EH (cell line): Measurements from ENCODE around the gene CDC25A.

Experiments
- DNase-seq: peaks from one replicate; pipeline ENCODE4 v3.0.0-alpha.2; 2015; ENCODE audit warnings: low read depth

Gene CDC25A

DNA sequence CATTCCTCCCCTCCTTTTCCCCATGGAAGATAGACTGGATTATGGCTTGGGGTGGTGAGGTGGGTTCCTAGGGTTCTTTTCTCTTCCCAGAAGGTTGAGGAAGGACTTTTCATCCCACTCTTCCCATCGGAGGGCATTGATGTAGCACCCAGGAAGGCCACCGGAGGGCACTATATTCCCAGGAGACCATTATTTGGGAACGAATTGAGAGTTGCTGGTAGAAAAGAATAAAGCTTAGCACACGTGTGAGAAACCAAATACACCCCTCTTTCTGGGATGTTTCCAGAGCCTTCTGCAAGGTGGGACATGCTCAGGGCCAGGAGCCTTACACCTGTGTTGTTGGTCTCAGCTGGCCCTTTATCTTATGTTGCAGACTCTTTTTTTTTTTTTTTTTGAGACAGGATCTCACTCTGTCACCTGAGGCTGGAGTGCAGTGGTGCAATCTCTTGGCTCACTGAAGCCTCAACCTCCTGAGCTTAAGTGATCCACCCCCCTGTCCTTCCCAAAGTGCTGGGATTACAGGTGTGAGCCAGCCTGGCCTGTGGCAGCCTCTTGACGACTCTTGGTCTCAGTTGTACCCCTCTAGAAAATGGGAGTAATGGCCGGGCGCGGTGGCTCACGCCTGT, 6.3 kb upstream of the CDC25A start:
- peak; percentile 67 for DNase-seq

DNA sequence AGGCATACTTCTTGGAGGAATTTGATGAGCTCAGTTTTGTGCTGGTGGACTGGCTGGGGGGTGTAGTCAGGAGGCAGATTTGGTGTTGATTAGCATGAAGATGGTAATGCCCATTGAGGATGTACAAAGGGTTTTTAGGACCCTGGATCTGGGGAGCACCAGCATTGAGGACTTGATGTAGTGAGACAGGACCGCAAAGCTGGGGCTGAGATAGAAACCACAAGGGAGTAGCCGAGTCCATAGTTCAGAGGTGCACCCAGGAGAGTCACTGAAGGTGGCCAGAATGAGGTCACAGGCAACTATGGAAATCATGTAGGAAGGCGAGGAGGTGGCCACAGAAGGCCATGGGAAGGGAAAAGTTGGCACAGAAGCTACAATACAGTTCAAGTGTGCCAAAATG, 2.7 kb upstream of the CDC25A start:
- DNase-seq = no peak

DNA sequence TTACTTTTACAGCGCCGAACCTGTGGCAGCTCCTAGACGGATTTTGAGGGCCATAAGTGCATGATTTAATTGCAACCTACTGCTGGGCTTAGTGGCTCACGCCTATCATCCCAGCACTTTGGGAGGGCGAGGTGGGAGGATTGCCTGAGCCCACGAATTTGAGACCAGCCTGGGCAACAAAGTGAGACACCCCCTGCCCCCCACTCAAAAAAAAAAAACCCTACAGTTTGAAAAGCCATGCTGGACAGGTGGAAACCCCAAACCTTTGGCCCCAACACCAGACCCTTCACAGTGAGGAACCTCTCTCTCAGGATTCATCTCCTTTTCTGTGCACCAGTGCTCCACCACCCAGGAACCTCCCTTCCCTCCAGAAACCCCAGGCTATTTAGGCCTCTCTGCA, 1.1 kb upstream of the CDC25A start:
- no peak for DNase-seq

DNA sequence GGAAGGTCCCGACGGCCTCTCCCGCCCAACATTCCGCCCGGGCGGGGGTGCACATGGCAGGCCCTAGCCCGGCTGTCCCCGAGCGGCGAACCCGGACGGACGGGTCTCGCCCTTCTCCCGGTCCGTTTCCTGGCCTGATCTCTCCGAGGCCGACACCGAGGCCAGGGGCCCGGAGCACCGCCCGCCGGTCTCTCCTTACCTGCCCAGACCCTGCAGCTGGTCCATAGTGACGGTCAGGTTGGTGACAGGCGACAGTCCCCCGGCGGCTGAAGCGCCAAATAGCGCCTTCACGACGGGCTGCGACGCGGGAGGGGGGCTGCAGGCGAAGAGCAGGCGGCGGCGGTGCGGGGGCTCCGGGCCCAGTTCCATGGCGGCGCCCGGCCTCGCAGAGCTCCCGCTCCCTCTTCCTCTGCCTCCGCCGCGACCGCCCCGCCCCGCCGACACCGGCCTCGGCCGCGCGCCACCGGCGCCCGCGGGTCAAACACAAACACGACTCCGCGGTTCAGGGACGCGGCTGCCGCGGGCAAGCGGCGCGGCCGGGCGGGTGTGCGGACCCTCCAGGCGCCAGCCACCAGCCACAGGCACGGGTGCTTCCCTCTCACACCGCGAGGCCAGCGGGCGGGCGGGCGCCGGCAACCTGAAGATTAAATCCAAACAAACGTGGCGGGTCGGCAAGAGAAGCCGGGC, 495 bp downstream of the CDC25A start:
- peak; percentile 33 for DNase-seq

DNA sequence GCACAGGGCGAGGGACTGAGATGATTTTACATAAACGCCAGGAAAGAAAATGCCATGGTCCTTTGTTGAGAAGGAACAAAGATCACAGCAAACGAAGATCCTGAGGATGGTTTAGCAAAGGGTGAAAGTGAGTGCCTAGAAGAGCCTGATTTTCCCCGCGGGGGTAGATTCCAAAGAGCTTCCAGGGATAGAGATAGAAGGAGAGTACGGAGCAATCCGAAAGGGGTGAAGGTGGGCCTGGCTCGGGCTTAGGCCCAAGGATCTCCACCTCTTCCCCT, 977 bp downstream of the CDC25A start:
- DNase-seq = no peak

DNA sequence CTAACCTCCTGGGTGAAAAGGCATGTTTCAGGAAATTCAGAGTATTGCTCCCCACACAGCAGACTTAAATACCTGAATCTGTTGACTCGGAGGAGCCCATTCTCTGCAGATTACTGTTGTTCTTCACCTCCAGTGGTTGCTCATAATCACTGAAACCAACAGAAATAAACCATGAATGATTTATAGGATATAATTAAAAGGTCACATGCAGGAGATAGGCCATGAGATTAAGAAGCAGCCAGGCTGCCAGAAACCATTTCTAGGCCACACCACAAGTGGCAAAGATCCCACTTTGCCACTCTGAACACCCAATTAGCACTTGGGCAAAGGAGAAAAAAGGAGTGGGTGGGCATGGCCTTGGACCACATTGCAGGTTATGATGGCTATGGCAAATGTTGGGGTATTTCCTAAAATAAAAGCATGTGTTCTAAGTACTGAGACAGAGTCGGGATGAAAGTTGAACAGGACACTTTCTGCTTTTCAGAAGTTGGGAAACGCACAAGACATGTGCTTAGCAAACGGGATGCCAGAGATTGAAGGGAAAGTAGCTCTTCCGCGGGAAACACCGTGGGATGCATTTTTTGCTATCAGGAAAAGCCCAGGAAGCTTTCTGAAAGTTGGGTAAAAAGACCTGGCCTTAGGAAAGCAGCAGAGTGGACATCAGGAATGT, 1.5 kb downstream of the CDC25A start:
- peak; percentile 38 for DNase-seq

DNA sequence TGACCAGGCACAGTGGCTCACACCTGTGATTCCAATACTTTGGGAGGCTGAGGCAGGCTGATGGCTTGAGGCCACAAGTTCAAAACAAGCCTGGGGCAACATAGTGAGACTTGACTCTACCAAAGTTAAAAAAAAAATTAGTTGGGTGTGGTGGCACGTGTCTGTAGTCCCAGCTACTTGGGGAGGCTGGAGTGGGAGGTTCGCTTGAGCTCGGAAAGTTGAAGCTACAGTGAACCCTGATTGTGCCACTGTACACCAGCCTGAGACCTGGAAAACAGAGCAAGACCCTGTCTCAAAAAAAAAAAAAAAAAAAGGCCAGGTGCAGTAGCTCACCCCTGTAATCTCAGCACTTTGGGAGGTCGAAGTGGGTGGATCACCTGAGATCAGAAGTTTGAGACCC, 3.1 kb downstream of the CDC25A start:
- DNase-seq = no peak

DNA sequence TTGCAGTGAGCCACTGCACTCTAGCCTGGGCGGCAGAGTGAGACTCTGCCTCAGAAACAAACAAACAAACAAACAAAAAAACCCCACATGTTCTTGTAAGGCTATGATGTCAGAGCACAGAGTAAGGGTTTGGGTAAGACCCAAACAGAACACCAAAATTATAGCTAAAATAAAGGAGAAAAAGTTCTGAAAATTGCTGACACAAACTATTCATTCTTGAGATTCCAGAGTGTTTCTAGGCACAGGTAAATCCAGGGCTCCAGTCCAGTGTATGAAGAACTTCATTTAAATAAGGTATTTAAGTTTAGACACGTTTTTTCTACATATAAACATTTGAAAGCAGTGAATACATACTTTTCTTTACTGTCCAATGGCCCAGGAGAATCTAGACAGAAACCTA, 3.9 kb downstream of the CDC25A start:
- DNase-seq = no peak

DNA sequence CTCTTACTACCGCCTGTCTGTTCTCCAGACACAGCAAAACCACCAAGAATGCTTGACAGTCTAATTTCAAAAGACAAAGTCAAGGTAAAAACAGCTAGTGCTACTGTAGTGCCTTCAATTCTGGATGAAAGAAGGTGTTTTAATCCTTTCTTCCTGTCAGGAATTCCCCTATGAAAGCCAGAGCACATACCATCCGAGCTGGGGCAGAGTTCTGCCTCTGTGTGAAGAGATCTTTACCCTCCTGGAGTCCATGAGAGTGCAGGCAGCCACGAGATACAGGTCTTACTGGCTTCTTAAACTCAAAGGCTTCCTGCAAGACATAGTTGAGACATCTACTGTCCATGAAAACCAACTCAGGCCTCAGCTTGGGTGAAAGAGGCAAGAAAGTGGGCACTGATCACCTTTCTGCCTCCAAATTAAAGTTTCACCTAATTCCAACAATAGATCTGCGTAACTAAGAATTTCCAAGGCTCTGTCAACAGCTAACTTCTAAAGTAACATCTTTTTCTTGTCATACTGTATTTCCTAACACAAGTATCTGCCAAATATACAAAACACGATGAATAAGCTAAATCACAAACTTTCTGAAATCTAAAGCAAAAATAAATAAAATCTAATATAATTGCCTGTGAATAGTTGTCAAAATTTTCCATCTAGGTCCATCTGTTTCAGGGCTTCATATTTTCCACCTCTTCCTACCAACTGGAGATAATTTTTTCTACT, 7.5 kb downstream of the CDC25A start:
- no peak for DNase-seq

DNA sequence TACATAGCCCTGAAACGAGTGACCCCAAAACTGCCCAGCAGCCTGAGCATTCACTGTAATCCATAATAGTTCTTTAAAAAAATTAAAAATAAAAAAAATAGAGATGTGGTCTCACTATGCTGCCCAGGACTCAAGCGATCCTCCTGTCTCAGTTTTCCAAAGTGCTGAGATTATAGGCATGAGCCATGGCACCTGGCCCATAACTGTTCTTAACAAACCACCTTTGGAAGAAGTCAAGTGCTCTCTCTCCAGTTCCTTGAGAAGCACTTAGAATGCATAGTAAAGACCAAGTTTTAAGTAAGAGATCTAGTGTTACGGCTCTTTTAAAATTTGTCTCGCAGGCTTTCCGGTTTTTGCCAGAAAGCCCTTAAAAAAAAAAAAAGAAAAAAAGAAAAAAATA, 8.2 kb downstream of the CDC25A start:
- no peak for DNase-seq

DNA sequence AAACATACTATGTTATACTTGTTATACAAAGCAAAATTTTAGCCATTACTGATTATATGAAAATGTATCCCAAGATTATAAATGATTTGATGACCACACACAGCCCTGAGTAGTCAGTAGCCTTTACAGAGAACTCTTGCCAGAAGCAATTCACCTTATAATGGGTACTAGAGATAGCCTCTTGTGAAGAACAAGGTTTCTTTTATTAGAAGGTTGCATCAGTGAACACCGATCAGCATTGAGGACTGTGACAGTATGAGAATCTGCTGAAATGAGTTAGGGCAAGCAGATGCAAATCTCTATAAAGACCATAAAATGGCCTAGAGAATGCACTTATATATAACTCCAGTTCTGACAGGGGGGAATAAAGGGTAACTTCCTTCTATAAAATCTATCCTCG, 10.1 kb downstream of the CDC25A start:
- DNase-seq = no peak

DNA sequence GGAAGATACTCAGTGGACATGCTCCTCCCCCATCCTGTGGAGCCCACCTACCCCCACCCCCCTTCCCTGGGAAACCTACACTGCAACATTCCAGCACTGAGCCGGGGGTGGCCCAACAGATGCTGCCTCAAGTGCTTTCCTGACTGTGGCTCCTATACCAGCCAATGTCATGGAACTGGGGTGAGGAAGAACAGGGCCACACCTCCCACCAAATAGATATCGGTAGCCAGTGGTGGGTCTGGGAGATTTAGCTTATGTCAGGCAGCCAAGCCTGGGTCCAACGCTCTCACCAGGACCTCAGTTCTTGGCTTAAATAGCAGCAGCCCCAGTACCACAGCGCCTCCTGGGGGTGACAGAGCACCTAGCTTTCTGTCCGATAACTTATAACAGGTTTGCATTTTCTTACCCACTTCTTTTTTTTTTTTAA, 30.3 kb downstream of the CDC25A start:
- DNase-seq = peak; percentile 76

DNA sequence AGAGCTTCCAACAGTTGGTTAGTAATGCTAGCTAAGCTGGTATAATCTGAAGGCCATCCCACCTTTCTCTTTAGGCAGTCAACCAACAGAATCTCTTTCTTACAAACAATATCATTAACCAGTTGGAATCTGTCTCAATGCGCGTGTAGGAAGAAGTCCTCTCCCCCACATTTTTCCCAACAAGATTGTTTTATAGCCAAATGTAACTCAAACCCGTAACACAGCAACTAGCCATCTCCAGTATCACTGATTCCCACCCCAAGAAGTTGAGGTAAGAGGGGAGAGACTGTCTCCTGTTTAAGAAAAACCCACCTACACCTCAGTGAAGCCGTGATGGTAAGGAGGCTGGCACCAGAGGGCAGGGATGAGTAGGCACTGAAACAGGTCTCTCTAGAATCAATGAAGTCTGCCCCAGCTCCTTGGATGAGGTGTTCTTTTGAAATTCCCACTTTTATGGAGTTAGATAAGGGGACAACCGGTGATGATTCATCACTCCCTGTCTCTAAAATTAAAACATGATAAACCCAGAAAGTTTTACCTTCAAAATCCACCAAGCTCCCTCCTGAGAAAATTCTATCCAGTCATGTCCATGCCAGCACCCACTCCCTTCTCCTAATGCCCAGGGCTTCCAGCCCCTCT, 30.9 kb downstream of the CDC25A start:
- DNase-seq = peak; percentile 40

DNA sequence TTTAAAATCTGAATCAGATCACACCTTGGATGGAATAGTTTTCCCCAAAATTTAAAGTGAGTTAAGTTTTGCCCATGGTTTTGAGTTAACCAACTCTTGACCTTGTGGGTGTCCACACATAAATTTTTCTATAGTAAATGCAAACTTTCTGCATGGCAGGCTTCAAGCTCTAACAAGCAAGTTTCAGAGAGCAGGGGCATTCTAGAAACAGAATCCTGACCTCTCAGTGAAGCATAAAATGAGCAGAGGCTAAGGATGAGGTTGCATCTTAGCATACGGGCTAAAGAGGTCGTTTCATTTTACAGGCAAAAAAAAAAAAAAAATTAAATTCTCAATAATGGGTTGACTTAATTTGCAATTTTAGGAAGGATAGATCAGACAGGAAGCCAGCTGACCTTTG, 32.1 kb downstream of the CDC25A start:
- DNase-seq = no peak

DNA sequence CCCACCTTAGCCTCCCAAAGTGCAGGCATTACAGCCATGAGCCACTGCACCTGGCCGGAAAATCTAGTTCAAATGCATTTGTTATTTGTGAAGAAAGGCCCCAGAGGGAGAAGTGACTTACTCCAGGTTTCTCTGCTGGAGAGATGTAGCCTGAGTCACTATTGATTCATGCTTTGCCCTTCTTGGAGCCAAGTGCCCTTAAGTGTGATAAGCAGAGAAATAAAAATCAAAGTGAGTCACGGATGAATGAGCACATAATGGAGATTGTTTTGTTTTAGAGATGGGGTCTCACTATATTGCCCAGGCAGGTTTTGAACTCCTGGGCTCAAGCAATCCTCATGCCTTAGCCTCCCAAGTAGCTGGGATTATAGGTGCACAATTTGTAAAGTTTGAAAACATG, 33.1 kb downstream of the CDC25A start:
- peak; percentile 79 for DNase-seq

DNA sequence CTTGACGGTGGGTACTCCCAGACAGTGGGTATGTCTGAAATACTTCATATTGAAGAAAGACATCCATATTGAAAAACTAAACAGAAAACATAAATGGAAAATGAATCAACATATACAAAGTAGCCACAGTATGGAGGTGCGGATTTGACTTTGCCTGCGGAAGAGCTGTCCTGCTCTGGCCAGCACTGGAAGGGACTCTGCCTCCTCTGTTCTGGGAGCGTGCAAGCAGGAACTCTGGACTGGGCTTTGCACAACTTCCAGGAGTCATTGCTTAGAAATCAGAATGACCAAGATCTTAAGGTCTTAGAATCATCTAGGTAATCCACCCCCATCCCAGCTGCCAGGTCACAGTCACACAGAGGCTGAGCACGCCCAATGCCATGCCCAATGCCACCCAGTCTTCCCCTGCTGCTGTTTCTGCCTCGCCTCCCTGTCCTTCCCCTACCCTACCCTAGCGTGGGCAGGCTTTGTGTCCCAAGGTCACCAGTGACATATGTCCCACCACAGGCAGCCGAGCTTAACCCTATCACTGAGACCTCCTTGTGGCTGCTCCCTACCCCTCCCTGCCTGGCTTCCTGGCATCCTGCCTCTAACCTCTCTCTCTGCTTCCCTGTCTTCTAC, 36.3 kb downstream of the CDC25A start:
- DNase-seq = no peak

DNA sequence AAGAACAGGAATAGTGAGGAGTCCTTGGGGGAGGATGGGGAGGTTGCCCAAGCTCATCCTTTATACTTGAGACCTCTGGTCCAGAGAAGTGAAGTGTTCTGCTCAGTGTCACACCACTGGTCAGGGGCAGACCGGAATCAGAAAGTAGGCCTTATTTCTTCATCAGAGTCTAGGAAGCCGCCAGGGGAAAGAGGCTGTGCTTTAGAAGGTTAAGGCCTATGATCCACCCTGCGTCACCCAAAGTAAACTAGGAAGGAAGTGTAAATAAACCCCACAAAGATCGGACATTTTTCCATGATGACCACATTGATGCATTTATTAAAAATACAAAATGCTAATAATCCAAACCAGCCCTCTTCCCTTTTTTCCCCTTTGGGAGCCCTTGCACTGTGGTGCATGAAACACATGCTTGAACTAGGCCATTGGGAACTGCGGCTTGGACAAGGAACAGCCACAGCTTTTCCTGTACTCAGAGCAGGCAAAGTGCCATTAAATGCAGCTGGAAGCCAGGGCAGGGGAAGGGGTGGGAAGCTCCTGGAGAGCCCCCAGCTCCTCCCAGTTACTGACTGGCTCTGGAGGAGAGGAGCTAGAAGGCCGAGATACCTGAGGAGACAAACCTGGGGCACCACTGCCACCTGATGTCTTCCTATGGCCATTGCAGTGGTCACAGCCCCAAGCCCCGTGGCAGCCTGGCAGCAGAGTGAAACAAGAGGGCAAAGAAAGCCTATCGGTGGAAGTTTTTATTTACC, 37.0 kb downstream of the CDC25A start:
- peak; percentile 84 for DNase-seq

DNA sequence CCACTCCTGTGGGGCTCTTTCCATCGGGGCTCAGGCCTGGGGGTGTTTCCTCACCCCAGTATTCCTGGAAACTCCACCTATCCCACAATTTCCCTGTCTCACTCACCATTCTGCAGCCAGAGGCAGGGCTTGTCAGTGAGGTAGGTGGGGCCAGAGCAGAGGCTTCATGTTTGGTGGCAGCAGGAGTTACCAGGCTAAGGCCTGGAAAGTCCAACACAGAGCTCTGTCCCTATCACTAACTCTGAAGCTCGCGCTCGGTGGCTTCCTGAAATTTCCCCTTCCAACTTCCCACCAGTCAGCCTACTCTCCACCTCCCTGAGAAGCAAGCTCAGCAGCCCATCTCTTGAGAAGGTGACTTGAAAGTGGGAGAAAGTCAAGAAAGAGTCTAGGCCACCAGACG, 44.2 kb downstream of the CDC25A start:
- DNase-seq = no peak

DNA sequence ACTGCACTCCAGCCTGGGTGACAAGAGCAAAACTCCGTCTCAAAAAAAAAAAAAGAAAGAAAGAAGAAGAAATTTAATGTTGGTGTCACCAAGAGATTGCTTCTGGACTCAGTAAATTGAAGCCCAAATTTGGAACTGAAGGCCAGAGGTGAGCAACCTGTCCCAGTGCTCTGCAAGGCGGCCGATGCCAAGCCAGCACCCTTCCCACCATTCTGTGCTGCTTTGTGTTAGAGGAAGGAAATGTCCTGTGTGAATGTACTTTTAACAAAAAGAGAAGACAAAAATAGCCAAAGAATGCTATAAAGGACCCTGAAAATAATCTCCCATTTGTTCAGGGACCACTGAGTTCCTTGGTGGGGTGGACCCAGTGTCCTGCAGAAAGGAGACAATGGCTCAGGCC, 44.6 kb downstream of the CDC25A start:
- no peak for DNase-seq

DNA sequence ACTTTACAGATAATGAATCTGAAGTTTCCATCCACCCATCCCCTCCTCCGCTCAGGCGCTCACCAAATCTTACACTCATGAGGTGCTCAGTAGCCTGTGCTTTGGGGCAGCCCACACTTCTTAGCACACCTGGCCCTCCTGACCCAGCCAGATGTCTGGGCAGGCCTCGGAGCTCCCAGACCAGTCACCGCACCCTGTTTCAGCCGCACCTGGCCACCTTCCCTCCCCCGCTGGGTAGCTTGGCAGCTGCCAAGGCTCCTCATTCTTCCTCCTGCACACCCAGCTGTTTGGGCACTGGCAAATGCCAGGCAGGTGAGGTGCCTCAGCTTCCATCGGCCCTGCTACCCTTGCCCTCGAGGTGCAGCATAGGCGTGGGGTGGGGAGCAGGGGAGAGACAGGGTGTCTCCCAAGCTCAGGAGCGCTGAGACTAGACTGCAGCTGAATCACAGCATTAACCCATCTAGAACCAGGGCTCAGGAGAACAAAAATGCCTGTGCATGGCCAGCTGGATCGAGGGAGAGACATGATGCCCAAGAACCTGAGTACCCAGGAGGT, 45.8 kb downstream of the CDC25A start:
- no peak for DNase-seq

DNA sequence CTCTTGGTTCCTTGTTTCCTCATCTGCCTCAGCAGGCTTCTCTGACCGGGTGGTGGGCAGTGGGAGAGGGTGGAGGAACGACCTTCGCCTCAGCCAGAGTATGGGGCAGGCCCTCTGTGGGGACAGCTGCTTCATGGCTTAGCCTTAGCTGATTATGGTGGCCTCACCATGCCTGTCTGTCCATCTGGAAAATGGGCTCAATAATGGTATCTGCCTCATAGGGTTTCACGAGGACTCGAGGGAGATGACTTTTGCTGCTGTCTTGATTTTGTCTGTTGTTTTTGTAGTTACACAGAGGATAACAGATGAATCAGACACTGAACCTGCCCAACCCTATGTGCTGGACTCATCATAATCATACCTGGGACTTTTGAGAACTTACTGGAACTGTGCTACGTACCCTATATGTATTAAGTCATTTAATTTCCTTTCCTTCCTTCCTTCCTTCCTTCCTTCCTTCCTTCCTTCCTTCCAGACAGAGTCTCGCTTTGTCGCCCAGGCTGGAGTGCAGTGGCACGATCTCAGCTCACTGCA, 46.5 kb downstream of the CDC25A start:
- no peak for DNase-seq
